HL-60 (cell line): ENCODE measurements around the gene GPR4.
"Not testable (repeated sequence)": the region's sequence is repeated elsewhere in the genome, so short reads cannot be mapped to it uniquely, and the experiment has no call there.

Experiments
- DNase-seq, 2 experiments: peaks; one replicate each; pipeline ENCODE4 v3.0.0-alpha.2; 2010 to 2020; ENCODE audit warnings: low read depth in 1 of 2, low spot score in 1 of 2
- H3K27ac ChIP-seq: fragments of 250-450 bp; sonication (Bioruptor Pico); replicated peaks from 2 replicates; pipeline ENCODE4 v1.5.1; 2020; ENCODE audit warnings: mild to moderate bottlenecking, moderate library complexity
- H3K27me3 ChIP-seq: fragments of 250-450 bp; sonication (Bioruptor Pico); 2 replicates; pipeline ENCODE4 v1.5.1; 2021; ENCODE audit warnings: mild to moderate bottlenecking, moderate library complexity; ENCODE audit not compliant: insufficient read depth, poor library complexity, severe bottlenecking
- H3K4me3 ChIP-seq: replicated peaks from 2 replicates; pipeline ENCODE4 v1.5.1; 2011; ENCODE audit warnings: mild to moderate bottlenecking, control low read depth, low read length; ENCODE audit not compliant: insufficient read depth
- CTCF ChIP-seq: IDR thresholded peaks from one replicate; pipeline ENCODE4 v1.5.1; 2011; ENCODE audit warnings: low read length, control low read depth, inconsistent platforms; ENCODE audit not compliant: insufficient read depth
- GABPA ChIP-seq: IDR thresholded peaks from 2 replicates; pipeline ENCODE4 v1.6.1; 2012; ENCODE audit warnings: low read depth
- POLR2AphosphoS5 ChIP-seq: IDR thresholded peaks from 2 replicates; pipeline ENCODE4 v1.6.1; 2012; ENCODE audit warnings: low read depth
- REST ChIP-seq: IDR thresholded peaks from 2 replicates; pipeline ENCODE4 v1.6.1; 2012; ENCODE audit warnings: low read depth; ENCODE audit not compliant: insufficient replicate concordance
- SPI1 ChIP-seq: IDR thresholded peaks from 2 replicates; pipeline ENCODE4 v1.6.1; 2012; ENCODE audit warnings: low read depth, mild to moderate bottlenecking, borderline replicate concordance

The GPR4 gene

GRCh38 chr19:45632468-45633196, 30.6 kb upstream of the GPR4 start:
- no peak for DNase-seq
- H3K27me3 ChIP-seq = no peaks in the 10 kb centered on the region
- H3K27ac ChIP-seq = no peak overlapping the region
- no peak overlapping the region for H3K4me3 ChIP-seq
- TF ChIP-seq REST (no peak), SPI1 (no peak), POLR2AphosphoS5 (no peak), GABPA (no peak), CTCF (no peak)

GRCh38 chr19:45630463-45630862, 28.5 kb upstream of the GPR4 start:
- no peaks in the 10 kb centered on the region for H3K27me3 ChIP-seq
- DNase-seq = no peak
- H3K27ac ChIP-seq = no peak overlapping the region
- no peak overlapping the region for H3K4me3 ChIP-seq
- TF ChIP-seq CTCF (no peak), REST (no peak), POLR2AphosphoS5 (no peak), SPI1 (no peak), GABPA (no peak)

- TF ChIP-seq REST (no peak), SPI1 (no peak), POLR2AphosphoS5 (no peak), CTCF (no peak), GABPA (no peak)
- DNase-seq = no peak
Observed at GRCh38 chr19:45629704-45630103, 27.7 kb upstream of the GPR4 start.

GRCh38 chr19:45628219-45628618, 26.2 kb upstream of the GPR4 start:
- H3K4me3 ChIP-seq, DNase-seq, H3K27me3 ChIP-seq, H3K27ac ChIP-seq: not testable (repeated sequence)

More at GRCh38 chr19:45629704-45630103, 27.7 kb upstream of the GPR4 start:
- no peaks in the 10 kb centered on the region for H3K27me3 ChIP-seq
- no peak overlapping the region for H3K4me3 ChIP-seq
- H3K27ac ChIP-seq = no peak overlapping the region
